SU-DHL-6 (cell line): ENCODE data around the gene BMP7.

Experiments used
- H2AFZ ChIP-seq: fragments of 200-600 bp; sonication (generic); 2 replicates; pipeline ENCODE4 v1.6.1; 2014; ENCODE audit warnings: low read depth, mild to moderate bottlenecking, moderate library complexity, mixed read lengths, antibody characterized with exemption, low read length; ENCODE audit not compliant: severe bottlenecking
- H3F3A ChIP-seq: fragments of 200-600 bp; shearing (Covaris generic); 2 replicates; pipeline ENCODE4 v1.6.0; 2016; ENCODE audit warnings: antibody characterized with exemption, mild to moderate bottlenecking; ENCODE audit not compliant: insufficient read depth
- H3K27ac ChIP-seq: fragments of 200-600 bp; sonication (generic); 2 replicates; pipeline ENCODE4 v1.5.1; 2016; ENCODE audit warnings: low read depth, mild to moderate bottlenecking, low read length, moderate library complexity, mixed read lengths
- H3K27me3 ChIP-seq: fragments of 200-600 bp; sonication (generic), shearing (Covaris generic); 2 replicates; pipeline ENCODE4 v1.6.0; 2014; ENCODE audit warnings: mild to moderate bottlenecking, low read length
- H3K36me3 ChIP-seq: fragments of 200-600 bp; sonication (generic); 2 replicates; pipeline ENCODE4 v1.6.1; 2014; ENCODE audit warnings: mild to moderate bottlenecking, low read length, mixed read lengths
- H3K4me2 ChIP-seq: fragments of 300-600, 200-600 bp; shearing (Covaris generic), sonication (generic); 2 replicates; pipeline ENCODE4 v1.6.0; 2014; ENCODE audit warnings: low read length, low read depth, mild to moderate bottlenecking; ENCODE audit not compliant: poor library complexity, severe bottlenecking
- H3K4me3 ChIP-seq: fragments of 200-600 bp; sonication (generic); 2 replicates; pipeline ENCODE4 v1.5.1; 2014; ENCODE audit warnings: antibody characterized with exemption, low read length, mild to moderate bottlenecking, mixed read lengths; ENCODE audit not compliant: insufficient read depth, poor library complexity, severe bottlenecking
- H3K79me2 ChIP-seq: fragments of 200-600 bp; sonication (generic); 2 replicates; pipeline ENCODE4 v1.6.1; 2014; ENCODE audit warnings: mild to moderate bottlenecking, low read length, moderate library complexity; ENCODE audit not compliant: insufficient read depth
- H3K9ac ChIP-seq: fragments of 200-600 bp; sonication (generic); 2 replicates; pipeline ENCODE4 v1.7.0; 2014; ENCODE audit warnings: mild to moderate bottlenecking, low read length
- H3K9me2 ChIP-seq: fragments of 200-600 bp; sonication (generic); replicated peaks from 2 replicates; pipeline ENCODE4 v1.6.1; 2014; ENCODE audit warnings: low read length; ENCODE audit not compliant: insufficient read depth
- H3K9me3 ChIP-seq: fragments of 200-600 bp; sonication (generic); 2 replicates; pipeline ENCODE4 v1.6.1; 2014; ENCODE audit warnings: low read length, mixed read lengths; ENCODE audit not compliant: insufficient read depth
- H4K20me1 ChIP-seq: fragments of 200-600 bp; sonication (generic); 2 replicates; pipeline ENCODE4 v1.6.1; 2014; ENCODE audit warnings: low read depth, mild to moderate bottlenecking, antibody characterized with exemption, low read length, moderate library complexity, mixed read lengths
- CTCF ChIP-seq: fragments of 200-600 bp; sonication (generic); IDR thresholded peaks from one replicate; pipeline ENCODE4 v1.5.1; 2017; ENCODE audit warnings: antibody characterized with exemption, mild to moderate bottlenecking, low read length, moderate library complexity; ENCODE audit not compliant: insufficient read depth, poor library complexity, severe bottlenecking
- EZH2phosphoT487 ChIP-seq: fragments of 200-600 bp; sonication (generic), shearing (Covaris generic); conservative IDR thresholded peaks from 2 replicates; pipeline ENCODE4 v1.6.1; 2018; ENCODE audit warnings: mild to moderate bottlenecking, antibody characterized with exemption, low read length, moderate library complexity, mixed read lengths

BMP7 gene

GRCh38 chr20:57129303-57129702 is 137.1 kb downstream of the BMP7 start:
- no peak overlapping the region for H2AFZ ChIP-seq
- H4K20me1 ChIP-seq = no peaks in the 10 kb centered on the region
- H3K79me2 ChIP-seq = no peaks in the 10 kb centered on the region
- no peak overlapping the region for H3K27ac ChIP-seq
- no peak overlapping the region for H3K9ac ChIP-seq
- no peaks in the 10 kb centered on the region for H3K9me3 ChIP-seq
- no peaks in the 10 kb centered on the region for H3F3A ChIP-seq
- TF ChIP-seq EZH2phosphoT487 = no peak
- no peak for TF ChIP-seq CTCF
- H3K9me2 ChIP-seq = no peaks in the 10 kb centered on the region
- H3K4me2 ChIP-seq = no peak overlapping the region
- H3K36me3 ChIP-seq = no peaks in the 10 kb centered on the region
- H3K4me3 ChIP-seq = no peak overlapping the region
- H3K27me3 ChIP-seq = no peaks in the 10 kb centered on the region

GRCh38 chr20:57128044-57128757 is 138.2 kb downstream of the BMP7 start:
- H3K9me3 ChIP-seq = no peaks in the 10 kb centered on the region
- H2AFZ ChIP-seq = no peak overlapping the region
- TF ChIP-seq EZH2phosphoT487 (no peak), CTCF (no peak)
- H3K9me2 ChIP-seq = no peaks in the 10 kb centered on the region
- H3K4me2 ChIP-seq = no peak overlapping the region
- H3K27me3 ChIP-seq = no peaks in the 10 kb centered on the region
- H3K79me2 ChIP-seq = no peaks in the 10 kb centered on the region
- no peaks in the 10 kb centered on the region for H3K36me3 ChIP-seq
- no peak overlapping the region for H3K27ac ChIP-seq
- H3K4me3 ChIP-seq = no peak overlapping the region
- H3K9ac ChIP-seq = no peak overlapping the region
- no peaks in the 10 kb centered on the region for H3F3A ChIP-seq
- no peaks in the 10 kb centered on the region for H4K20me1 ChIP-seq

- Histone ChIP-seq H3K4me2 (no peak overlapping the region), H3F3A (no peaks in the 10 kb centered on the region), H3K36me3 (no peaks in the 10 kb centered on the region), H3K79me2 (no peaks in the 10 kb centered on the region), H3K9ac (no peak overlapping the region), H4K20me1 (no peaks in the 10 kb centered on the region), H3K27me3 (no peaks in the 10 kb centered on the region), H3K9me2 (no peaks in the 10 kb centered on the region), H3K27ac (no peak overlapping the region), H2AFZ (no peak overlapping the region), H3K4me3 (no peak overlapping the region), H3K9me3 (no peaks in the 10 kb centered on the region)
- no peak for TF ChIP-seq EZH2phosphoT487
- no peak for TF ChIP-seq CTCF
Observed at GRCh38 chr20:57126481-57127092, 139.9 kb downstream of the BMP7 start.
